ENCODE results near the gene ATPAF1. TPM values are rescaled to one million over a fixed set of nuclear protein-coding genes. Genes with fewer than 3 reads are reported as not detected.

ATPAF1 gene
- total and polyA plus RNA-seq, 10 of the 15 experiments (the other 5 are each of a cell fraction or from before 2014, with no cell fraction given): 15.2 to 93.5 (median 48.4) TPM

- no peak for TF ChIP-seq SKIL (IDR thresholded peaks at IDR 0.05; ENCODE audit: low read depth, poor library complexity, severe bottlenecking)
- no peak for TF ChIP-seq GABPA (IDR thresholded peaks at IDR 0.05; ENCODE audit: low read depth)
- peak; percentile 61; the same call in 1 of the 2 replicates for TF ChIP-seq LARP7 (IDR thresholded peaks at IDR 0.05)
- no peak for TF ChIP-seq ZNF384 (IDR thresholded peaks at IDR 0.05; ENCODE audit: borderline replicate concordance, low read depth, low read length)
- TF ChIP-seq ZNF622 (IDR thresholded peaks at IDR 0.05): no peak
- peak; percentile 7 for TF ChIP-seq RELB (IDR thresholded peaks at IDR 0.05; ENCODE audit: low read depth)
- peak; percentile 81 for TF ChIP-seq IKZF1 (conservative IDR thresholded peaks at IDR 0.05)
- TF ChIP-seq, protein P1, sequence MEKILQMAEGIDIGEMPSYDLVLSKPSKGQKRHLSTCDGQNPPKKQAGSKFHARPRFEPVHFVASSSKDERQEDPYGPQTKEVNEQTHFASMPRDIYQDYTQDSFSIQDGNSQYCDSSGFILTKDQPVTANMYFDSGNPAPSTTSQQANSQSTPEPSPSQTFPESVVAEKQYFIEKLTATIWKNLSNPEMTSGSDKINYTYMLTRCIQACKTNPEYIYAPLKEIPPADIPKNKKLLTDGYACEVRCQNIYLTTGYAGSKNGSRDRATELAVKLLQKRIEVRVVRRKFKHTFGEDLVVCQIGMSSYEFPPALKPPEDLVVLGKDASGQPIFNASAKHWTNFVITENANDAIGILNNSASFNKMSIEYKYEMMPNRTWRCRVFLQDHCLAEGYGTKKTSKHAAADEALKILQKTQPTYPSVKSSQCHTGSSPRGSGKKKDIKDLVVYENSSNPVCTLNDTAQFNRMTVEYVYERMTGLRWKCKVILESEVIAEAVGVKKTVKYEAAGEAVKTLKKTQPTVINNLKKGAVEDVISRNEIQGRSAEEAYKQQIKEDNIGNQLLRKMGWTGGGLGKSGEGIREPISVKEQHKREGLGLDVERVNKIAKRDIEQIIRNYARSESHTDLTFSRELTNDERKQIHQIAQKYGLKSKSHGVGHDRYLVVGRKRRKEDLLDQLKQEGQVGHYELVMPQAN (conservative IDR thresholded peaks at IDR 0.05): peak; percentile 81
These were observed 51.7 kb downstream of the ATPAF1 start, which contains the start of gene MOB3C (continued) for GRCh38 chr1:46616277-46617107.
